ENCODE results near the gene EPM2AIP1.
"Not testable (repeated sequence)": the region's sequence is repeated elsewhere in the genome, so short reads cannot be mapped to it uniquely, and the experiment has no call there.

The EPM2AIP1 gene

DNA sequence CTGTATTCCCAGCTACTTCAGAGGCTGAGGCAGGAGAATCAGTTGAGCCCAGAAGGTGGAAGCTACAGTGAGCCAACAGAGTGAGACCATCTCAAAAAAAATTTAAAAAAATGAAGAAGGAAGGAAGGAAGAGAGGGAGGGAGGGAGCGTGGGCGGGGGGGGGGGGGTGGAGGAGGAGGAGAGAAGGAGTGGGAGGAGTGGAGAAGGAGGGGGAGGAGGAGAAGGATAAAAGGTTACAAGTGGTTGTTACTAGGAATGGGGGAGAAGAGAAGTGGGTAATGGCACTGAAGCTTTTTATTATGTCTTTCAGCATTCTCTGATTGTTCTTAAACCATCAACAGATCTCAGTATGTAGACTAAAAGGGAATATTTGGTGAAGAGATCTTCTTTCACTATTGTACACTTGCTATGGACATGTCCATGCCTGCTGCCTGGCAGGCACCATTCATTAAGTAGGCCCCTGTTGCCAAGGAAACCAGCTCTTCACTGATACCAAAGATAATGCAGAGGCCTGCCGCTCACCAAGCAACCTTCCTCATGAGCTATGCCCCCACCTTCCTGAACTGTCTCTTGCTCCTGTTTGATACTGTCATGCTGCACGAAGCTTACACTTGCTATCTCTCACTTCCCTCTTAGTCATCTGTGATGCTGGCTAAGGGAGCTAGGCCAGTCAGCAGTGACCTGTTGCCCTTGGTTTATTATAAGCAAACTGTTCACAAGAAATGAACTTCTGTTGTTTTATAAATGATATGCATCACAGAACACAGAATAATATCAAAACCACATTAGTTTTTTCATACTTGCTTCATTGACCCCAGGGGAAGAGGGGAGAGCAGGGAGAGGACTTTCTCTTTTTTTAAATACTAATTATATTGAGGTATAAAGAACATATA, 23.1 kb downstream of the EPM2AIP1 start:
- H3K4me1 Mint-ChIP-seq (ENCODE audit: low read depth) = peaks cover 18% of the 10 kb centered on the region
- no peak overlapping the region for H3K4me3 Mint-ChIP-seq

DNA sequence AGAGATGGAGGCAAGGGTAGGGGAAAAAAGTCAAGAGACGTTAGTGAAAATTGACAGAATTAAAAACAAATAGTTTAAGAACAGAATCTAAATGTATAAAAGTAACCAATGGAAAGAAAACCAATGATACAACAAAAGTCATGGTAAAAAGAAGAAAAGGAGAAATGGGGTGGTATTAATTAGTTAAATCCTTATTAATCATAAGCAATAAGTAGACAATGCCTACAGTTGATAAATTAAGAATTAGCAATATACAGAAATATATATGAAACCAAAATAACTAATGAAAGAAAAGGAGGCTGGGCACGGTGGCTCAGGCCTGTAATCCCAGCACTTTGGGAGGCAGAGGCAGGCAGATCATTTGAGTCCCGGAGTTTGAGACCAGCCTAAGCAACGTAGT, 23.8 kb downstream of the EPM2AIP1 start:
- H3K9me3 Mint-ChIP-seq = no peaks in the 10 kb centered on the region
- peak overlapping the region; percentile 84 for H3K27ac Mint-ChIP-seq
- H3K27me3 Mint-ChIP-seq = no peaks in the 10 kb centered on the region
- peaks cover 18% of the 10 kb centered on the region for H3K4me1 Mint-ChIP-seq (ENCODE audit: low read depth)
- no peak overlapping the region for H3K4me3 Mint-ChIP-seq
- peaks cover 7% of the 10 kb centered on the region for H3K36me3 Mint-ChIP-seq (ENCODE audit: low read depth)

More for the DNA sequence above, 23.1 kb downstream of the EPM2AIP1 start:
- H3K27me3 Mint-ChIP-seq = no peaks in the 10 kb centered on the region
- no peaks in the 10 kb centered on the region for H3K9me3 Mint-ChIP-seq
- H3K36me3 Mint-ChIP-seq (ENCODE audit: low read depth) = peaks cover 7% of the 10 kb centered on the region
- H3K27ac Mint-ChIP-seq = peak overlapping the region; percentile 84

DNA sequence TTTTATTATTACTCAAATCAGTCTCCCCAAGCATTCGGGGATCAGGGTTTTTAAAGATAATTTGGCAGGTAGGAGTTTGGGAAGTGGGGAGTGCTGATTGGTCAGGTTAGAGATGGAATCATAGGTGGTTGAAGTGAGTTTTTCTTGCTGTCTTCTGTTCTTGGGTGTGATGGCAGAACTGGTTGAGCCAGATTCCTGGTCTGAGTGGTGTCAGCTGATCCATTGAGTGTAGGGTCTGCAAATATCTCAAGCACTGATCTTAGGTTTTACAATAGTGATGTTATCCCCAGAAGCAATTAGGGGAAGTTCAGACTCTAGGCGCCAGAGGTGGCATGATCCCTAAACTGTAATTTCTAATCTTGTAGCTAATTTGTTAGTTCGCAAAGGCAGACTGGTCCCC, 27.5 kb downstream of the EPM2AIP1 start:
- Mint-ChIP-seq H3K4me1 (ENCODE audit: low read depth) (peaks cover 15% of the 10 kb centered on the region), H3K27me3 (no peaks in the 10 kb centered on the region), H3K36me3 (ENCODE audit: low read depth) (no peaks in the 10 kb centered on the region), H3K27ac (no peak overlapping the region), H3K4me3 (no peak overlapping the region), H3K9me3 (no peaks in the 10 kb centered on the region)

DNA sequence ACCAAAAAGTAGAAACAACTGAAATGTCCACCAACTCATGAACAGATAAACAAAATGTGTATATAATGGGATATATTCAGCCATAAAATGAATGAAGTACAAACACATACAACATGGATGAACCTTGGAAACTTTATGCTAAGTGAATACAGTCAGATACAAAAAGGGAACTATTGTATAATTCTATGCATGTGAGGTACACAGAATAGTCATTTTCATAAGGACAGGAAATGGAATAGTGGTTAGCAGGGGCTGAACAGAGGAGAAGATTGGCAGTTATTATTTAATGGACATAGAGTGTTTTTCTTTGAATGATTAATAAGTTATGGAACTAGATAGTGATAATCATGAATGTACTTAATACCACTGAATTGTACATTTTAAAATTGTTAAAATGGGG, 28.1 kb downstream of the EPM2AIP1 start:
- H3K27ac Mint-ChIP-seq = no peak overlapping the region
- H3K4me1 Mint-ChIP-seq (ENCODE audit: low read depth) = peaks cover 10% of the 10 kb centered on the region
- no peaks in the 10 kb centered on the region for H3K36me3 Mint-ChIP-seq (ENCODE audit: low read depth)
- H3K4me3 Mint-ChIP-seq = no peak overlapping the region
- no peaks in the 10 kb centered on the region for H3K27me3 Mint-ChIP-seq
- H3K9me3 Mint-ChIP-seq = no peaks in the 10 kb centered on the region

DNA sequence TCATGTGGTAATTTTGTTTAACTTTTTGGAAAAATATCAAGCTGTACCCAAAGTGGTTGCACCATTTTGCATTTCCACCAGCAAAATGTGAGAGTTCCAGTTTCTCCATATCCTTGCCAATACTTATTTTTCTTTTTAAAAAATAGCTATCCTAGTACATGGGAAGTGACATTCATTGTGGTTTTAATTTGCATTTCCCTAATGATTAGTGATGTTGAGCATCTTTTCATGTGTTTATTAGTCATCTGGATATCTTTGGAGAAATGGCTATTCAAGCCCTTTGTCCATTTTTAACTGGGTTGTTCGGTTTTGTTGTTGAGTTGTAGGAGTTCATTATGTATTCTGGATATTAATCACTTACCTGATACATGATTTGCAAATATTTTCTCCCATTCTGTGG, 28.6 kb downstream of the EPM2AIP1 start:
- Mint-ChIP-seq H3K36me3 (ENCODE audit: low read depth) (no peaks in the 10 kb centered on the region), H3K27me3 (no peaks in the 10 kb centered on the region), H3K9me3 (no peaks in the 10 kb centered on the region), H3K27ac (no peak overlapping the region), H3K4me1 (ENCODE audit: low read depth) (peaks cover 6% of the 10 kb centered on the region), H3K4me3 (no peak overlapping the region)

DNA sequence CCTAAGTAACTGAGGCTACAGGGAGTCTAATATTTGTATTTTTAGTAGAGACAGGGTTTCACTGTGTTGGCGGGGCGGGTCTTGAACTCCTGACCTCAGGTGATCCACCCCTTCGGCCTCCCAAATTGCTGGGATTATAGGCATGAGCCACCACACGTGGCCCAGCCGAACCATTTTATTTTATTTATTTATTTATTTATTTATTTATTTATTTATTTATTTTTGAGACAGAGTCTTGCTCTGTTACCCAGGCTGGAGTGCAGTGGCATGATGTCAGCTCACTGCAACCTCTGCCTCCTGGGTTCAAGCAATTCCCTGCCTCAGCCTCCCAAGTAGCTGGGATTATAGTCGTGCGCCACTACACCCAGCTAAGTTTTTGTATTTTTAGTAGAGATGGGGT, 29.9 kb downstream of the EPM2AIP1 start:
- not testable (repeated sequence) for H3K36me3 Mint-ChIP-seq (ENCODE audit: low read depth); H3K27me3 Mint-ChIP-seq; H3K27ac Mint-ChIP-seq; H3K4me1 Mint-ChIP-seq (ENCODE audit: low read depth); H3K9me3 Mint-ChIP-seq; H3K4me3 Mint-ChIP-seq

DNA sequence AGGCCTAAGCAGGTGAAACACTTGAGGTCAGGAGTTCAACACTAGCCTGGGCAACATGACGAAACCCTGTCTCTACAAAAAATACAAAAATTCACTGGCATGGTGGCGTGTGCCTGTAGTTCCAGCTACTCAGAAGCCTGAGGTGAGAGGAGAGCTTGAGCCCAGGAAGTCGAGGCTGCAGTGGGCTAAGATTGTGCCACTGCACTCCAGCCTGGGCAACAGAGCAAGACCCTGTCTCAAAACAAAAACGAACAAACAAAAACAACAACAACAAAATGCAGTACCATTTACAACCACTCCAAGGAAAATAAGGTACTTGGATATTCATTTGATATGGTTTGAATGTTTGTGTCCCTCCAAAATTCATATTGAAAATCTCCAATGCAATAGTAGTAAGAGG, 32.4 kb downstream of the EPM2AIP1 start:
- no peaks in the 10 kb centered on the region for H3K9me3 Mint-ChIP-seq
- H3K27me3 Mint-ChIP-seq = no peaks in the 10 kb centered on the region
- no peak overlapping the region for H3K27ac Mint-ChIP-seq
- peaks cover 32% of the 10 kb centered on the region for H3K4me1 Mint-ChIP-seq (ENCODE audit: low read depth)
- H3K4me3 Mint-ChIP-seq = no peak overlapping the region
- H3K36me3 Mint-ChIP-seq (ENCODE audit: low read depth) = no peaks in the 10 kb centered on the region

DNA sequence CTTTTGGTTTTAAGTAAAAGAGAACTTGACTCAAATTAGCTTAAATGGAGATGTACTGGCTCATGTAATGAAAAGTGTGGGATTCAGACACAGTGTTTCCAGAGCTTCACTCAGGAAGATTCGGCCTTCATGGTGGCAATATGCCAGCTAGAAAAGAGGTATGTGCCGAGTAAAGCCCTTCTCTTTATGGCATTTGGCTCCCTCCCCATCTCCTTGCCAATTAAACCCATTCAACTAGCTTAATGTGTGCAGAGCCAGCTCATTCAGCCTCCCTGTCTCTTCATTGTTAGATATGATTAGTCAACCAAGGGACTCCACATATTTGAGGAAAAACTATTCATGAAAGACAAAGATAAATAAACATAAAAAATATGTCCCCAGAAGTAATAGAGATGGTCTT, 33.1 kb downstream of the EPM2AIP1 start:
- Mint-ChIP-seq H3K9me3 (no peaks in the 10 kb centered on the region), H3K4me3 (no peak overlapping the region), H3K4me1 (ENCODE audit: low read depth) (peaks cover 32% of the 10 kb centered on the region), H3K27ac (no peak overlapping the region), H3K36me3 (ENCODE audit: low read depth) (no peaks in the 10 kb centered on the region), H3K27me3 (no peaks in the 10 kb centered on the region)

DNA sequence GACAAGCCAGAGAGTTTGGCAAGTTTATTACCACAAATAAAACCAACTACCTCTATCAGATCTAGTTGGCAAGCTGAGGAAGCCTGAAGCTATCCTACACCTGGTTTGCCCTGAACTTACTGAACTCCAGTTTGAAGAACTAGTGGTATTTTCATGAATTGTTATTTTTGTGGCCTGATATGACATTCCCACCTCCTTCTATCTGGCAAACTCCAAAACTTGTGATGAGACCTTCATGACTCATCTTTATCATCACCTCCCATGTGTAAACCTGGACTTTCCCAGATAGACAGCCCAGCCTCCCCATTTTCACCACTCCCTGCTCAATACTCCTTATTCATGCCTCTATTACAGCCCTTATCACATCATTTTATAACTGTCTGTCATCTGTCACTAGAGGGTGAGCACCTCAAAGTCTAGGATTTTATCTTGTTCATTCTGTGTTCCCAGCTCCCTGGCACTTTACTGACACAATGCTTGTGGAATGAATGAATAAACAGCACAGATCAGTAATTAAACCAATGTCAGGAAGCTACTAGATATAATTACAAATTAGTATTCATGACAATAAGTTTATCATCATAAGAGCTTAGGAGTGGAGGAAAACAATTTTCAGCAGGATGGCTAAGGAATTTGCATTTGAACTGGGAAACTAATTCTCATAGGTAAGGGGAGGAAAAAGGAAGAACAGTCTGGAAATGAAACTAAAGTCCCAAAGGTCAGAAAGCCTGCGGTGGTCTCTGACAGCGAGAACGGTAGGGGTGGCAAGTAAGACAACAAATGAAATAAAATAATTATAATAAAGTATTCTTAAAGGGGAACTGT, 34.9 kb downstream of the EPM2AIP1 start:
- H3K4me1 Mint-ChIP-seq (ENCODE audit: low read depth) = peaks cover 32% of the 10 kb centered on the region
- H3K27me3 Mint-ChIP-seq = no peaks in the 10 kb centered on the region
- H3K27ac Mint-ChIP-seq = no peak overlapping the region
- no peaks in the 10 kb centered on the region for H3K9me3 Mint-ChIP-seq
- H3K4me3 Mint-ChIP-seq = no peak overlapping the region
- H3K36me3 Mint-ChIP-seq (ENCODE audit: low read depth) = no peaks in the 10 kb centered on the region

DNA sequence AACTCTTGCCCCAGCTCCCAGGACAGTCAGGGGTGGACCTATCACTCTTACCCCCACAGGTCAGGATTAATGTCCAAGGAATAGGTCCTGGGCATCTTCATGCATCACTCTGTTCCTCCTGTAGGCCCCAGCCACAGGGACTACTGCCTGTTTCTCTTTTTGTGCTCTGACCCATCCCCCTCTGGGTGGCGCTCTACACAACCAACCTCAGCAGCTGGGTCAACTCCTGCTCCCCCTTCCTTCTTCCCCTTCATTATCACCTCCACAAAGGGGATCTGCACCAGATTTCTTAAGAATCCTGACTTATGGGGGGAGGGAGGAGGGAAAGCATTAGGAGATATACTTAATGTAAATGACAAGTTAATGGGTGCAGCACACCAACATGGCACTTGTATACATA, 35.9 kb downstream of the EPM2AIP1 start:
- Mint-ChIP-seq H3K27ac (no peak overlapping the region), H3K36me3 (ENCODE audit: low read depth) (no peaks in the 10 kb centered on the region), H3K27me3 (no peaks in the 10 kb centered on the region), H3K9me3 (no peaks in the 10 kb centered on the region), H3K4me1 (ENCODE audit: low read depth) (peaks cover 32% of the 10 kb centered on the region), H3K4me3 (no peak overlapping the region)

DNA sequence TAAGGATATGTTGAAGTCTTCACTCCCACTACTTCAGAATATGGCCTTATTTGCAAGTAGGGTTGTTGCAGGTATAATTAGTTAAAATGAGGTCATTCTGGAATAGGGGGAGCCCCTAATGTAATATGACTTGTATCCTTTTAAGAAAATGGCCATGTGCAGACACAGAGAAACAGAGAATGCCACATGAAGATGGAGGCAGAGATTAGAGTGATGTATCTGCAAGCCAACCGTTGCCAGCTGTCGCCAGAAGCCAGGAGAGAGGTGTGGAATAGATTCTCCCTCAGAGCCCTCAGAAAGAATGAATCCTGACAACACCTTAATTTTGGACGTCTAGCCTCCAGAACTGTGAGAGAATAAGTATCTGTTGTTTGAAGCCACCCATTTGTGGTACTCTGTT, 36.8 kb downstream of the EPM2AIP1 start:
- peaks cover 32% of the 10 kb centered on the region for H3K4me1 Mint-ChIP-seq (ENCODE audit: low read depth)
- no peak overlapping the region for H3K27ac Mint-ChIP-seq
- H3K36me3 Mint-ChIP-seq (ENCODE audit: low read depth) = no peaks in the 10 kb centered on the region
- no peaks in the 10 kb centered on the region for H3K27me3 Mint-ChIP-seq
- no peak overlapping the region for H3K4me3 Mint-ChIP-seq
- no peaks in the 10 kb centered on the region for H3K9me3 Mint-ChIP-seq

DNA sequence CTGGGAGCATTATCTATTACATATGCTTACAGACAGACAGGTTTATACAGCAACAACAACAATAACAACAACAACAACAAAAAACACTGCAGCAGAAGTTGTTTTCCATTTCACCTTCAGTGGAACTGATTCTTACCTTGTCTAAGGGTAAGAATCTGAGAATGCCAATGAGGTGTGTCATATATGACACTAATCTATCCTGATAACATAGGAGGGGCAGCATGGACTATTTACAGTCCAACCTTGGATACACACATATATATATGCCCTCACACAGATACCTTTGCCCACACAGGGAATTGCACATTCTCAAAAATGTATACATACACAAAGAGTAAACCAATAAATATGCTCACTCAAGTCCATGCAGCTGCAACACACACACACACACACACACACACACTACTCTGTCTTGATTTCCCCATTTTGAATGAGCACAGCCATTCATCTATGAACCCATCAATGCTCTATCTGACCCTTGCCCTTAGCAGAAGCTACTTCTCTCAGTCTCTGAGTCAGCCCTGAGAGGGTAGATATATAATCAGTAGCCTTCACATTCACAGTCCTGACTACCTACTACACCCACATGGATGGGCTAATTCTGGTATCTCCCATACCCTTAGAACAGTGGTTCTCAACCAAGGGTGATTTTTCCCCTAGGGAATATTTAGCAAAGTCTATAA, 38.3 kb downstream of the EPM2AIP1 start:
- Mint-ChIP-seq H3K4me3 (no peak overlapping the region), H3K27me3 (no peaks in the 10 kb centered on the region), H3K9me3 (no peaks in the 10 kb centered on the region), H3K36me3 (ENCODE audit: low read depth) (no peaks in the 10 kb centered on the region), H3K27ac (no peak overlapping the region), H3K4me1 (ENCODE audit: low read depth) (peaks cover 32% of the 10 kb centered on the region)

DNA sequence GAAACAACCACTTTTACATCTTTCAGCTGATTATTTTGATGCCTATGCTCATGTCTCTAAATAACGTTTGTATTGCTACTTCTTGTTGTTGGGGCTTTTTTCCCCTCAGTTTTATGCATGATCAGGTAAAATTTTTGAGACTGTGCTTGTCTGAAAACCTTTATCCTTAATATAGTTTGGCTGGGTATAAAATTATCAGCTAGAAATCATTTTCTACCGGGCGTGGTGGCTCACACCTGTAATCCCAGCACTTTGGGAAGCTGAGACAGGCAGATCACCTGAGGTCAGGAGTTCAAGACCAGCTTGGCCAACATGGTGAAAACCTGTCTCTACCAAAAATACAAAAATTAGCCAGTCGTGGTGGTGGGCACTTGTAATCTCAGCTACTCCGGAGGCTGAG, 45.1 kb downstream of the EPM2AIP1 start:
- H3K4me1 Mint-ChIP-seq (ENCODE audit: low read depth) = peaks cover 19% of the 10 kb centered on the region
- H3K27me3 Mint-ChIP-seq, H3K9me3 Mint-ChIP-seq, H3K4me3 Mint-ChIP-seq, H3K27ac Mint-ChIP-seq: not testable (repeated sequence)
- peaks cover 18% of the 10 kb centered on the region for H3K36me3 Mint-ChIP-seq (ENCODE audit: low read depth)

DNA sequence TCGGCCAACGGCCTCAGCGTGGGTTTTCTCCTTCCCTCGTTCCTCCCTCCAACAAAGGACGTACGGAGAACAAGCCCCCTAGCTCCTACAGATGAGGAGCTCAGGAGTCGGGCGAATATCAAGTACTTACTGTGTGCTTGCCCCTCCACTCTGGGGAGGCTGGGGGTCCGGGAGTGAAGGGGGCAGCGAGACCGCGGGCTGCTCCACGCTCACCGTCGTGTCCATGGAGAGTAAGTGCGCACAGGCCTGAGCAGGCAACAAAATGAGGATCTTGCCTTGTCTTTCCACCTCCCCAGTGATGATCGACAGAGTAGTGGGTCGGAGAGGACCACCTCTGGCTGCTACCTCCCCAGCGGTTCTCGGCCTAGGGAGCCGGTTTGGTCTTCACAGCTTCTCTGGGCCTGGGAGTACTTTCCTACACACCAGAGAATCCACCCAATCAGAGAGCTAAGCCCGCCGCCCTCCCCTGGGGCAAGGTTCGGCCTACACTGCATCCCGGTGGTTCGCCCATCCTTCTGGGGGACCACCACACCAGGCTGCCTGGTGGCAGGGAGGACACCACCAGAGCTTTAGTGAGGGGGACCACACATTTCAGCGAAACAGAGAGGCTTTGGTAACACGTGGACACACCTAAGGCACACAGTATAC, 47.5 kb downstream of the EPM2AIP1 start:
- Mint-ChIP-seq H3K4me1 (ENCODE audit: low read depth) (peaks cover 30% of the 10 kb centered on the region), H3K27me3 (no peaks in the 10 kb centered on the region), H3K4me3 (peak overlapping the region; percentile 78), H3K9me3 (peaks cover 9% of the 10 kb centered on the region), H3K27ac (peak overlapping the region; percentile 65), H3K36me3 (ENCODE audit: low read depth) (peaks cover 18% of the 10 kb centered on the region)

All from stimulated activated naive CD8-positive, alpha-beta T cell treated with anti-CD3 and anti-CD28 coated beads, Interleukin-15, Interleukin-2, amounts not matched to agents 100 ng/mL and 50 ng/mL, for 24 hours (primary cell).